Measurements from ENCODE around the gene RPRD2. TPM values are rescaled to one million over a fixed set of nuclear protein-coding genes. Genes with fewer than 3 reads are reported as not detected.
"Not testable (repeated sequence)": the region's sequence is repeated elsewhere in the genome, so short reads cannot be mapped to it uniquely, and the experiment has no call there.

The RPRD2 gene
- total RNA-seq, 2 experiments from 2014 or later: 42.2 to 42.3 TPM

- Mint-ChIP-seq H3K27ac (peak overlapping the region; percentile 99), H3K9me3 (no peaks in the 10 kb centered on the region), H3K4me3 (peak overlapping the region; percentile 100), H3K4me1 (peaks cover 33% of the 10 kb centered on the region), H3K27me3 (no peaks in the 10 kb centered on the region), H3K36me3 (peaks cover 16% of the 10 kb centered on the region)
- DNase-seq (no peak), ATAC-seq (ENCODE audit: low read depth) (no peak)
- POLR2A ChIA-PET: interaction anchor here (0.6 to 1.3 kb wide), 2 partner anchors 378 to 690 kb away, joined by 3 read pairs; no protein-coding TSS in a partner anchor
Observed at GRCh38 chr1:150366416-150367296, 2.7 kb downstream of the RPRD2 start.

- ATAC-seq (ENCODE audit: low read depth): no peak
- peaks cover 40% of the 10 kb centered on the region for H3K4me1 Mint-ChIP-seq
- peaks cover 18% of the 10 kb centered on the region for H3K36me3 Mint-ChIP-seq
- POLR2A ChIA-PET: interaction anchor here (0.6 to 0.7 kb wide), 2 partner anchors 47 kb away, joined by 4 to 5 read pairs; no protein-coding TSS in a partner anchor
- H3K27ac Mint-ChIP-seq: no peak overlapping the region
- H3K9me3 Mint-ChIP-seq: peaks cover 3% of the 10 kb centered on the region
- no peak overlapping the region for H3K4me3 Mint-ChIP-seq
- H3K27me3 Mint-ChIP-seq: no peaks in the 10 kb centered on the region
- DNase-seq: no peak
Observed at GRCh38 chr1:150371110-150371509, 7.2 kb downstream of the RPRD2 start.

GRCh38 chr1:150372580-150372979 lies 8.6 kb downstream of the RPRD2 start:
- H3K4me3 Mint-ChIP-seq: no peak overlapping the region
- H3K36me3 Mint-ChIP-seq: peaks cover 18% of the 10 kb centered on the region
- POLR2A ChIA-PET: interaction anchor here (0.6 kb wide), 1 partner anchor 139 kb away, joined by 3 read pairs; no protein-coding TSS in a partner anchor
- no peak for DNase-seq
- peaks cover 3% of the 10 kb centered on the region for H3K9me3 Mint-ChIP-seq
- ATAC-seq (ENCODE audit: low read depth): no peak
- no peaks in the 10 kb centered on the region for H3K27me3 Mint-ChIP-seq
- H3K27ac Mint-ChIP-seq: no peak overlapping the region
- peaks cover 32% of the 10 kb centered on the region for H3K4me1 Mint-ChIP-seq

GRCh38 chr1:150376110-150376509 lies 12.2 kb downstream of the RPRD2 start:
- Mint-ChIP-seq H3K9me3 (peaks cover 3% of the 10 kb centered on the region), H3K4me1 (peaks cover 28% of the 10 kb centered on the region), H3K4me3 (no peak overlapping the region), H3K27me3 (no peaks in the 10 kb centered on the region), H3K27ac (no peak overlapping the region), H3K36me3 (peaks cover 9% of the 10 kb centered on the region)
- ATAC-seq (ENCODE audit: low read depth) (no peak), DNase-seq (no peak)
- POLR2A ChIA-PET: no interaction called here

GRCh38 chr1:150383631-150384324 lies 19.8 kb downstream of the RPRD2 start:
- H3K4me1 Mint-ChIP-seq: peaks cover 16% of the 10 kb centered on the region
- H3K9me3 Mint-ChIP-seq: no peaks in the 10 kb centered on the region
- no peaks in the 10 kb centered on the region for H3K27me3 Mint-ChIP-seq
- H3K36me3 Mint-ChIP-seq: peaks cover 4% of the 10 kb centered on the region
- H3K27ac Mint-ChIP-seq: no peak overlapping the region
- DNase-seq (no peak), ATAC-seq (ENCODE audit: low read depth) (no peak)
- POLR2A ChIA-PET: no interaction called here
- no peak overlapping the region for H3K4me3 Mint-ChIP-seq

- POLR2A ChIA-PET: no interaction called here
- Mint-ChIP-seq H3K27ac (no peak overlapping the region), H3K4me1 (peaks cover 19% of the 10 kb centered on the region), H3K27me3 (no peaks in the 10 kb centered on the region), H3K36me3 (peaks cover 4% of the 10 kb centered on the region), H3K4me3 (no peak overlapping the region), H3K9me3 (no peaks in the 10 kb centered on the region)
- DNase-seq (no peak), ATAC-seq (ENCODE audit: low read depth) (no peak)
Observed at GRCh38 chr1:150385537-150386445, 21.8 kb downstream of the RPRD2 start.

GRCh38 chr1:150386592-150386991 lies 22.6 kb downstream of the RPRD2 start:
- no peak overlapping the region for H3K27ac Mint-ChIP-seq
- POLR2A ChIA-PET: no interaction called here
- ATAC-seq (ENCODE audit: low read depth) (no peak), DNase-seq (no peak)
- no peaks in the 10 kb centered on the region for H3K9me3 Mint-ChIP-seq
- H3K4me3 Mint-ChIP-seq: no peak overlapping the region
- peaks cover 17% of the 10 kb centered on the region for H3K4me1 Mint-ChIP-seq
- no peaks in the 10 kb centered on the region for H3K27me3 Mint-ChIP-seq
- H3K36me3 Mint-ChIP-seq: peaks cover 4% of the 10 kb centered on the region

- Mint-ChIP-seq H3K4me1 (peaks cover 17% of the 10 kb centered on the region), H3K27ac (no peak overlapping the region), H3K9me3 (no peaks in the 10 kb centered on the region), H3K27me3 (no peaks in the 10 kb centered on the region), H3K36me3 (peaks cover 4% of the 10 kb centered on the region), H3K4me3 (no peak overlapping the region)
- POLR2A ChIA-PET: no interaction called here
- DNase-seq (no peak), ATAC-seq (ENCODE audit: low read depth) (no peak)
Observed at GRCh38 chr1:150387200-150387599, 23.3 kb downstream of the RPRD2 start.

GRCh38 chr1:150388241-150388640 lies 24.3 kb downstream of the RPRD2 start:
- H3K4me1 Mint-ChIP-seq: peaks cover 17% of the 10 kb centered on the region
- no peaks in the 10 kb centered on the region for H3K27me3 Mint-ChIP-seq
- no peak for ATAC-seq (ENCODE audit: low read depth)
- H3K4me3 Mint-ChIP-seq: no peak overlapping the region
- H3K36me3 Mint-ChIP-seq: peaks cover 6% of the 10 kb centered on the region
- H3K9me3 Mint-ChIP-seq: no peaks in the 10 kb centered on the region
- DNase-seq: no peak
- POLR2A ChIA-PET: no interaction called here
- no peak overlapping the region for H3K27ac Mint-ChIP-seq

GRCh38 chr1:150389650-150390049 lies 25.7 kb downstream of the RPRD2 start:
- peaks cover 13% of the 10 kb centered on the region for H3K4me1 Mint-ChIP-seq
- POLR2A ChIA-PET: no interaction called here
- no peak overlapping the region for H3K27ac Mint-ChIP-seq
- no peak for ATAC-seq (ENCODE audit: low read depth)
- H3K4me3 Mint-ChIP-seq: no peak overlapping the region
- H3K27me3 Mint-ChIP-seq: no peaks in the 10 kb centered on the region
- no peak for DNase-seq
- H3K36me3 Mint-ChIP-seq: peaks cover 2% of the 10 kb centered on the region
- no peaks in the 10 kb centered on the region for H3K9me3 Mint-ChIP-seq

GRCh38 chr1:150392627-150393026 lies 28.7 kb downstream of the RPRD2 start:
- peaks cover 14% of the 10 kb centered on the region for H3K4me1 Mint-ChIP-seq
- ATAC-seq (ENCODE audit: low read depth) (no peak), DNase-seq (no peak)
- H3K27me3 Mint-ChIP-seq: no peaks in the 10 kb centered on the region
- peaks cover 4% of the 10 kb centered on the region for H3K9me3 Mint-ChIP-seq
- H3K4me3 Mint-ChIP-seq: no peak overlapping the region
- peaks cover 19% of the 10 kb centered on the region for H3K36me3 Mint-ChIP-seq
- POLR2A ChIA-PET: no interaction called here
- H3K27ac Mint-ChIP-seq: no peak overlapping the region

- H3K27ac Mint-ChIP-seq; H3K27me3 Mint-ChIP-seq; POLR2A ChIA-PET; ATAC-seq (ENCODE audit: low read depth); H3K4me3 Mint-ChIP-seq; DNase-seq; H3K9me3 Mint-ChIP-seq: not testable (repeated sequence)
- Mint-ChIP-seq H3K36me3 (peaks cover 29% of the 10 kb centered on the region), H3K4me1 (peaks cover 10% of the 10 kb centered on the region)
Observed at GRCh38 chr1:150395115-150395514, 31.2 kb downstream of the RPRD2 start.

- POLR2A ChIA-PET: no interaction called here
- H3K36me3 Mint-ChIP-seq: peaks cover 33% of the 10 kb centered on the region
- H3K4me1 Mint-ChIP-seq: peaks cover 9% of the 10 kb centered on the region
- ATAC-seq (ENCODE audit: low read depth) (no peak), DNase-seq (no peak)
- H3K27ac Mint-ChIP-seq: no peak overlapping the region
- H3K9me3 Mint-ChIP-seq: peaks cover 4% of the 10 kb centered on the region
- H3K27me3 Mint-ChIP-seq: no peaks in the 10 kb centered on the region
- no peak overlapping the region for H3K4me3 Mint-ChIP-seq
Observed at GRCh38 chr1:150397392-150398032, 33.6 kb downstream of the RPRD2 start.

Measured in activated naive CD8-positive, alpha-beta T cell treated with anti-CD3 and anti-CD28 coated beads, Interleukin-2, amount 10 ng/mL, durations not matched to agents 7 days and 5 days (primary cell).